Measurements from ENCODE around the gene PABPC5. TPM values are rescaled to one million over a fixed set of nuclear protein-coding genes. Genes with fewer than 3 reads are reported as not detected.

PABPC5 gene
- total RNA-seq (2016; rRNA removed; fragmentation: Illumina TruSeq; extraction: Trizol) (not detected in 2 replicates), polyA plus RNA-seq (2011; rRNA removed) (not detected in 2 replicates), polyA minus RNA-seq (2011; rRNA and poly(A)+ RNA removed; ENCODE audit: low replicate concordance) (not detected in 2 replicates), Bru-seq, nascent RNA (not detected), BruChase-seq, experiment 1, labeled RNA remaining after a 6-hour chase (not detected), BruChase-seq, experiment 2, labeled RNA remaining after a 2-hour chase (not detected)
- not detected in 2 replicates for total RNA-seq (2016; cell fraction: cytosol; rRNA removed; fragmentation: Illumina TruSeq; extraction: Trizol; ENCODE audit: low read depth)
- total RNA-seq (2016; cell fraction: insoluble cytoplasmic fraction; rRNA removed; fragmentation: Illumina TruSeq; extraction: Trizol): not detected in 2 replicates
- not detected in 2 replicates for total RNA-seq (2016; cell fraction: membrane; rRNA removed; fragmentation: Illumina TruSeq; extraction: Trizol)
- not detected in 2 replicates for total RNA-seq (2016; cell fraction: nucleus; rRNA removed; fragmentation: Illumina TruSeq; extraction: Trizol)
- not detected in 2 replicates for polyA plus RNA-seq (2011; cell fraction: cytosol; rRNA removed)
- polyA plus RNA-seq (2011; cell fraction: nucleus; rRNA removed): not detected in 2 replicates
- not detected in 2 replicates for polyA plus RNA-seq (2012)
- polyA plus RNA-seq (2016; cell fraction: cytosol; fragmentation: Illumina TruSeq; extraction: Trizol; ENCODE audit: low read depth): not detected in 2 replicates
- not detected in 2 replicates for polyA plus RNA-seq (2016; cell fraction: insoluble cytoplasmic fraction; fragmentation: Illumina TruSeq; extraction: Trizol; ENCODE audit: low read depth)
- not detected in 2 replicates for polyA plus RNA-seq (2016; cell fraction: membrane; fragmentation: Illumina TruSeq; extraction: Trizol; ENCODE audit: low read depth)
- not detected in 2 replicates for polyA plus RNA-seq (2016; cell fraction: nucleus; fragmentation: Illumina TruSeq; extraction: Trizol; ENCODE audit: insufficient read depth, low read depth)
- not detected in 2 replicates for polyA minus RNA-seq (2011; cell fraction: cytosol; rRNA and poly(A)+ RNA removed)
- not detected in 2 replicates for polyA minus RNA-seq (2011; cell fraction: nucleus; rRNA and poly(A)+ RNA removed)
- long read RNA-seq, experiment 1: 0 reads
- long read RNA-seq, experiment 2: 0 reads

DNA sequence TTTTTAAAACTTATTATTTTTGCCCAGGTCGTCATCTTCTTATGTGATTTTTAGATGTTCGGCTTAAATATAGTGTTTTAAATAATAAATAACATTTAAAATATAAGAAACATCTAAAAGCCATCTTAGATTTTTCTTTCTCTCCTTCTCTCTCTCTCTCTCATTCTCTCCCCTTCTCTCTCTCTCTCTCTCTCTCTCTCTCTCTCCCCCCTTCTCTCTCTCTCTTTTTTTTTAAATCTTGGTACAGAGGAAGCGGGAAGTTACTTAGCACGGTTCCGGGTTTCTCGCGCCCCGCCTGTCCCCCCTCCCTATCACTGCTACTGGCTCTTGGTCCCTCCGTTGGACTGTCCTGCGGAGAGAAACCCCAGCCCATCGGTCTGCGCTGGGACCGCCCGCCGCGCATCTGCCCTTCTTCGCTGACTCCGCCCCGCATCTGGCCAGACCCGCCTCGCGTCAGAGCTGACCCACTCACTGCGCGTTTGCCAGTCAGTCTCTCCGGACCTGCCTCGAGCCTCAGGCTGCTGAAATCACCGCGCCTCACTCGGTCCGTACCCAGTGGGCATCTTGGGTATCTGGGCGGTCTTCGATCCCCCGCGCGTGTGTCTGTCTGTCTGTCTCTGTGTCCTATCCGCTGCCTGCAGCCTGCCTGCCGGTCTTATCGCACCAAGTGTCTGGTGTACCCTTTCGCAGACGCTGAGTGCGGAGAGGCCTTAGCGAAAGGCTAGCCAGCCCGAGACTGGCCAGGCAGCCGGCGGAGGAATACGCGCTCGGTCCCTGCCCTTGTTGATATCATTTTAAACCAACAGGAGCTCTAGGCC is at the start of gene PABPC5:
Gene PABPC5 (plus strand): TSS at position 489 of the 818 bp plus-strand sequence. CDS start 739 bp downstream, outside the sequence.
- DNase-seq (ENCODE audit: low spot score): no peak
- H2AFZ ChIP-seq (ENCODE audit: low read length): no peak within 1 kb of the TSS
- in situ Hi-C loops (cut with HindIII; ENCODE audit: extremely low pct_ligation_motif_present, low pct_unique_long_range_greater_than_20kb) (no loop called here), intact Hi-C loops (cut with micrococcal nuclease; ENCODE audit: unreplicated experiment) (no loop called here)
- no peaks in the 10 kb centered on the region for H3K9me3 ChIP-seq (ENCODE audit: low read length)
- ChIA-PET CTCF (ENCODE audit: low intra/inter-chr PET ratio, low total read pairs) (no interaction called here), POLR2A (no interaction called here)
- BruUV-seq (replicated peaks): no TSS peak
- no peak within 1 kb of the TSS for H3K9ac ChIP-seq (ENCODE audit: insufficient read depth, low read depth, low read length)
- FAIRE-seq: no peak
- no peaks in the 10 kb centered on the region for H4K20me1 ChIP-seq (ENCODE audit: insufficient read depth, low read length)
- no peaks in the 10 kb centered on the region for H3K36me3 ChIP-seq (replicated peaks in 1 of 2; ENCODE audit: control insufficient read depth in 1 of 2, insufficient read depth in 2 of 2, low read length in 2 of 2)
- no peak within 1 kb of the TSS for H3K4me2 ChIP-seq (ENCODE audit: low read depth, low read length)
- H3K79me2 ChIP-seq (ENCODE audit: insufficient read depth, low read length): no peaks in the 10 kb centered on the region
- 74% methylated on average over 30 of the region's 48 CpGs for WGBS (ENCODE audit: low lambda C conversion rate)
- H3K27ac ChIP-seq (ENCODE audit: extremely low read length, insufficient read depth, low read length): no peak within 1 kb of the TSS
- H3K27me3 ChIP-seq (ENCODE audit: control insufficient read depth in 1 of 2, insufficient read depth in 2 of 2, low read length in 2 of 2): no peaks in the 10 kb centered on the region
- TF ChIP-seq, protein P1, sequence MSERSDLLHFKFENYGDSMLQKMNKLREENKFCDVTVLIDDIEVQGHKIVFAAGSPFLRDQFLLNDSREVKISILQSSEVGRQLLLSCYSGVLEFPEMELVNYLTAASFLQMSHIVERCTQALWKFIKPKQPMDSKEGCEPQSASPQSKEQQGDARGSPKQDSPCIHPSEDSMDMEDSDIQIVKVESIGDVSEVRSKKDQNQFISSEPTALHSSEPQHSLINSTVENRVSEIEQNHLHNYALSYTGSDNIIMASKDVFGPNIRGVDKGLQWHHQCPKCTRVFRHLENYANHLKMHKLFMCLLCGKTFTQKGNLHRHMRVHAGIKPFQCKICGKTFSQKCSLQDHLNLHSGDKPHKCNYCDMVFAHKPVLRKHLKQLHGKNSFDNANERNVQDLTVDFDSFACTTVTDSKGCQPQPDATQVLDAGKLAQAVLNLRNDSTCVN (CRISPR knock-in tag; IDR thresholded peaks at IDR 0.05; ENCODE audit: borderline replicate concordance): no peak
- TF ChIP-seq RFXANK (CRISPR knock-in tag; IDR thresholded peaks at IDR 0.05) (no peak), ZNF660 (CRISPR knock-in tag; IDR thresholded peaks at IDR 0.05; ENCODE audit: borderline replicate concordance, low read depth) (no peak), ZNF556 (CRISPR knock-in tag; IDR thresholded peaks at IDR 0.05; ENCODE audit: borderline replicate concordance) (no peak), ZNF816 (CRISPR knock-in tag; IDR thresholded peaks at IDR 0.05; ENCODE audit: borderline replicate concordance) (no peak), TAF15 (IDR thresholded peaks at IDR 0.05; ENCODE audit: low read depth, low read length, poor library complexity, severe bottlenecking) (no peak), POLR2A (IDR thresholded peaks at IDR 0.05; ENCODE audit: insufficient read depth in 1 of 2, low read depth in 2 of 2, low read length in 2 of 2) (no peak)
- TF ChIP-seq, protein P2, sequence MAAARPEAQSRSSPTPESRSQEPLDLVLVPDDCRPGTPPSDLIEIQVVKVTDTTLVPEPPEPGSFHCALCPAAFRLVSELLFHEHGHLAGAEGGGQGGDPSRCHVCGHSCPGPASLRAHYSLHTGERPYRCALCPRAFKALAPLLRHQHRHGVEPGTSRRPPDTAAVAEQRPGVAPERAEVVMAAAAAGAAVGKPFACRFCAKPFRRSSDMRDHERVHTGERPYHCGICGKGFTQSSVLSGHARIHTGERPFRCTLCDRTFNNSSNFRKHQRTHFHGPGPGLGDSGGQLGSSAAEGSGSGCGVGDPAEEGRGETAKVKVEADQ (CRISPR knock-in tag; IDR thresholded peaks at IDR 0.05; ENCODE audit: borderline replicate concordance): no peak
- H3K4me1 ChIP-seq (ENCODE audit: insufficient read depth, low read length): no peaks in the 10 kb centered on the region
- ATAC-seq: no peak
- no peak within 1 kb of the TSS for H3K4me3 ChIP-seq (replicated peaks in 1 of 3; ENCODE audit: insufficient read depth in 1 of 3, low read depth in 2 of 3, low read length in 3 of 3)

Measured in HepG2 (cell line).